Left forelimb (tissue), 1 donor: ENCODE measurements around the gene RNF103.
"Not testable (repeated sequence)": the region's sequence is repeated elsewhere in the genome, so short reads cannot be mapped to it uniquely, and the experiment has no call there.

ENCODE experiments used
- DNase-seq: peaks from one replicate; pipeline ENCODE4 v3.0.0-alpha.2; 2018; ENCODE audit warnings: low spot score

RNF103 gene, protein sequence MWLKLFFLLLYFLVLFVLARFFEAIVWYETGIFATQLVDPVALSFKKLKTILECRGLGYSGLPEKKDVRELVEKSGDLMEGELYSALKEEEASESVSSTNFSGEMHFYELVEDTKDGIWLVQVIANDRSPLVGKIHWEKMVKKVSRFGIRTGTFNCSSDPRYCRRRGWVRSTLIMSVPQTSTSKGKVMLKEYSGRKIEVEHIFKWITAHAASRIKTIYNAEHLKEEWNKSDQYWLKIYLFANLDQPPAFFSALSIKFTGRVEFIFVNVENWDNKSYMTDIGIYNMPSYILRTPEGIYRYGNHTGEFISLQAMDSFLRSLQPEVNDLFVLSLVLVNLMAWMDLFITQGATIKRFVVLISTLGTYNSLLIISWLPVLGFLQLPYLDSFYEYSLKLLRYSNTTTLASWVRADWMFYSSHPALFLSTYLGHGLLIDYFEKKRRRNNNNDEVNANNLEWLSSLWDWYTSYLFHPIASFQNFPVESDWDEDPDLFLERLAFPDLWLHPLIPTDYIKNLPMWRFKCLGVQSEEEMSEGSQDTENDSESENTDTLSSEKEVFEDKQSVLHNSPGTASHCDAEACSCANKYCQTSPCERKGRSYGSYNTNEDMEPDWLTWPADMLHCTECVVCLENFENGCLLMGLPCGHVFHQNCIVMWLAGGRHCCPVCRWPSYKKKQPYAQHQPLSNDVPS

DNA sequence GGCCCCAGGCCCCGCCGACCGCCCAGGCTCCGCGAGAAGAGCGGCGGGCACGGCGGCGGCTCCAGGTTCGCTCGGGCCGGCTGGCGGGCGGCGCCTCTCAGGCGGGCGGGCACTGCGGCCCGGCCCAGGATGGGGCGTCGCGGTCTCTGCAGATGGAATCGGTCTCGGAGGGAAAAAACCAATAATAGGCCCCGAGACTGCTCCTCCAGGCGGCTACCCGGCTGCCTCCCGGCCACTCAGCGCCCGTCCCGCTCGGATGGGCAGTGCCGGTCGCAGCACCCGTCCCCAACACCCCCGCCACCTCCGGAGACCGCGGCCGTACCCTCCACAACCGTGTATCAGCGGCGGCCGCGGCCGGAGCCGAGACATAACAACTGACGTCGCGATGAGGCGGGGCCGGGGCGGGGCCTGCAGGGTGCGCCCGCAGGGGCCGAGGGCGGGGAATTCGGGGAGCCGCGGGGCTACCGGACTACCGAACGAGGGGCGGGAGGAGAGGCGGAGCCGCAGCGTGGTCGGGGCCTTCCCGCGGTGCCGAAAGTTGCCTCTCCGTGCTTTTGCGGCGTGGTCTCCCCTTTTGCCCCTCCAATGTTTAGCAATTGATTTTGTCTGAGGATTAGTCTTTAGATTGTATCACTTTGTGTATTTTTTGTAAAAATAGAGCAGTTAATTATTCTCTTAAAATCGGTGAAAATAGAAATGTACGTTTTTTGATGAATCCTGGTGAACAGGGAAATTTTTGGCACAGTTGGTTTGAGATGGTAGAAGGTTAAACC lies at the start of gene RNF103:
Gene RNF103, minus strand, starts transcription at position 372 of the 773 bp plus-strand sequence. CDS start 979 bp downstream, outside the sequence.
- peak; percentile 97 for DNase-seq

DNA sequence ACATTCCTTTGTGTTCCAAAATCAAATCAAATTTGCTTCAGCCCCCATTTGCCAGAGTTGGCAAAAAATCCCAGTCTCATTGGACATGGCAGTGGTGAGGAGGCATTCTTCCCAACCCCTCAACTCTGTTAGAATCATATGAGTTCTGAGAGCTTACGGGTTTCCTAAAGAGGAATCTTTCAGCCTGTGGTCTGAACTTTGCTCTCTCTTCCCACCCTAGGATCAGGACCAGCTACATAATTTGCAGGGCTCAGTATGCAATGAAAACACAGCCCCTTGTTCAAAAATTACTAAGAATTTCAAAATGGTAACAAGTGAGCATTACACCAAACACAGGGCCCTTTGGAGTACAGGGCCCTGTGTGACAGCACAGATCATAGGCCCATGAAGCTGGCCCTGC lies 49.3 kb upstream of the RNF103 start:
- no peak for DNase-seq

DNA sequence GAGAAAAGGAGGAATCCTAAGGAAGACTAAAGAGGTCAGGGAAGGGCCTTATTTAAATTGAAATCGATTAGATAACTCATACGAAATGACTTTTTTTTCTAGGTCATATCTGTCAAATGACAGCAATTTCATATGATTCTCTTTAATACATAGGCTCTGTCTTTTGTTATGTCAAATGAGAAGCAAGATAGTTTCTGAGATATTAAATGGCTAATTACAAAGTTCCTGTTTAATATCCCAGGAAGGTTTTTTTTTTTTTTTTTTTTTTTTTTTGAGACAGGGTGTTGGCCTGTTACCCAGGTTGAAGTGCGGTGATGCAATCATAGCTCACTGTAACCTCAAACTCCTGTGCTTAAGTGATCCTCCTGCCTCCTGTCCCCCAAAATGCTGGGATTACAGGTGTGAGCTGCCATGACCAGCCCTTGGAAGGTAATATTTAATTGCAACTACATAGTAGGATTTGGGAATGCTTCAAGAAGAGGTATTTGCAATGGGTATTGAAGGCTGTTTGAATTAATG lies 48.4 kb upstream of the RNF103 start:
- DNase-seq: no peak

DNA sequence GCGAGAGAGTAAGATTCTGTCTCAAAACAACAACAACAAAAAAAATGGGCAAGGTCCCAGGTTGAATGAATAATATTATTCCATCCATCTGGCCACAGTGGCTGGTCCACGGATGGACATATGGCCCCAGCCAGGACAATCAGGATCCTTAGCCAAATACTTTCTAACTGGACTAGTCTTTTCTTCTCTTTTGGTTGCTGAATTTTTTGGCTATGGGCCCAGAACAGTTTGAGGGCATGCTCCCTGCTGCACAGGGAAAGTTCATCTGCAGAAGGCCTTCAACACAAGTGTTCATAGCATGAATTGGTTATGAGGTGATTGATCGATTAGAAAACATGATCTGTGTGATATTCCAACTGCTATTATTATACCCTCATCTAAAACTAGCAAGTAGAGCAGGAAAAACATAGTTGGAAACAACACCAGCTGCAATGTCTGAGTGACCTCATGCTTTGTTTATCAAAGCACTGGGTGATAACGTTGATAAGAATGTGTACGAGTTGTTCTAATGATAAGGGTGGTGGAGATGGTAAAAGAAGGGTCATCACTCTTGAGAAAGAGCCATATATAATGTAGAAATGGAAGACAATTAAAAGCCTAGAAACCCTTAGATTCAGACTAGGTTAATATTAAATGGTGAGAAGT lies 47.8 kb upstream of the RNF103 start:
- no peak for DNase-seq

DNA sequence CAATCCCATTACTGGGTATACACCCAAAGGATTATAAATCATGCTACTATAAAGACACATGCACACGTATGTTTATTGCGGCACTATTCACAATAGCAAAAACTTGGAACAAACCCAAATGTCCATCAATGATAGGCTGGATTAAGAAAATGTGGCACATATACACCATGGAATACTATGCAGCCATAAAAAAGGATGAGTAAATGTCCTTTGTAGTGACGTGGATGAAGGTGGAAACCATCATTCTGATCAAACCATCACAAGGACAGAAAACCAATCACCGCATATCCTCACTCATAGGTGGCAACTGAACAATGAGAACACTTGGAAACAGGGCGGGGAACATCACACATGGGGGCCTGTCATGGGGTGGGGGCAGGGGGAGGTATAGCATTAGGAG lies 45.7 kb upstream of the RNF103 start:
- DNase-seq: not testable (repeated sequence)

DNA sequence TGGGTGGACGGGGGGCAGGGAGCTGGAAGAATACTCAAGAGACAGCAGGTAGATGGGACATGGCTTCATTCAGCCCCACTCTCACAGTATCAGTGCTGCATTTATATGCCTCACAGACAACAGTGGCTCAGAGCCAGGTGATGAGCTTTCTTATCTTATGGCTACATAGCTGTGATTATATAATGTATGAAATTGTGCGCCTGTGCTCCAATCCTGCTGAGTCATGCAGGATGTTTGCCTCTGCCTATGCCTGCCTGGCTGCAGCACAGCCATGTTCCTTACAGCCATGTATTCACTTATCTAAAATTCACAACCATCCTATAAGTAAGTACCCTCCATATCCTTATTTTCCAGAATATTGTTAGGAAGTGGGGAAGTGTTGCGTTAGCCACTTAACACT lies 37.7 kb upstream of the RNF103 start:
- DNase-seq: no peak

DNA sequence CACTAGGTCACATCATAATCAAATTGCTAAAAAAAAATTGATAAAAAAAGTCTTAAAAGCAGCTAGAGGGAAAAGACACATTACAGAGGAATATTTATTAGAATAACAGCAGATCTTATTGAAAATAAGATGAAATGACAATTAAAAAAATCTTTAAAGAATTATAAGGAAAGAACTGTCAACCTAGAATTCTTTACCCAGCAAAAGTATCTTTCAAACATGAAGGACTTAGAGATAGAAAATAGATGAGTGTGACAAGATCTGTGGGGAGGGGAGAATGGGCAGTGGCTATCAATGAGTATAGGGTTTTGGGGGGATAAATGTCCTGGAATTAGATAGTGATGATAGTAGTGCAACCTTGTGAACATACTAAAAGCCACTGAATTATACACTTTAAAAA lies 26.5 kb upstream of the RNF103 start:
- DNase-seq: no peak

DNA sequence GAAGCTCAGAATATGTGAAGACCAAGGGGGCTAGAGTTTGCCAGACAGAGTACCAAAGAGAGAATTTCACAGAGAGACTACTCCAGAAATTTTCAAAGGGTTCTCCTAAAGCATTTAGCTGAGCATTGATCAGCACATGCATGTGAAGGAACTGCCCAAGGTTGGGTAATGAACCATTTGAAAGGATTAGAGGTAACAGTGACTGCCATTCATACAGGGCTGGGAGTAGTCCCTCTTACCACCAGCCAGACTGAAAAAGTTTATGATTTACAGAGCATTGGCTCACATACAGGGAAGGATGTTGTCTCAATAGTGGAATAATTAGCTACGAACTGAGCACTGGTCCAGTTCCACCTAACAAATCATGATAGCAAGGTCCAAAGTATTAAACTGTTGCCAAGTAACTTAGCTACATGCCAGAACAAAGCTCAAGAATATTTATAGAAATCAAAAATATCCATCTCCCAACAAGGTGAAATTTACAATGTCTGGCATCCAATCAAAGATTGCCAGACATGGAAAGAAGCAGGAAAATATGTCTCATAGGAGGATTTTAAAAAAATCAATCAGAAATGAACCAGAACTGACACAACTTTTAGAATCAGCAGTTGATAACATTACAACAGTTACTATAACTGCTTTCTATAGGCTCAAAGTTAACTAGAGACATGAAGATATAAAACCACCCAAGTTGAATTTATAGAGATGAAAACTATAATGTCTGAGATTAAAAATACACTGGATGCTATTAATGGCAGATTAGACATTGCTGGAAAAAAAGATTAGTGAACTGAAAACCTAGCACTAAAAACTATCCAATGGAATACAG lies 25.7 kb upstream of the RNF103 start:
- DNase-seq: no peak

DNA sequence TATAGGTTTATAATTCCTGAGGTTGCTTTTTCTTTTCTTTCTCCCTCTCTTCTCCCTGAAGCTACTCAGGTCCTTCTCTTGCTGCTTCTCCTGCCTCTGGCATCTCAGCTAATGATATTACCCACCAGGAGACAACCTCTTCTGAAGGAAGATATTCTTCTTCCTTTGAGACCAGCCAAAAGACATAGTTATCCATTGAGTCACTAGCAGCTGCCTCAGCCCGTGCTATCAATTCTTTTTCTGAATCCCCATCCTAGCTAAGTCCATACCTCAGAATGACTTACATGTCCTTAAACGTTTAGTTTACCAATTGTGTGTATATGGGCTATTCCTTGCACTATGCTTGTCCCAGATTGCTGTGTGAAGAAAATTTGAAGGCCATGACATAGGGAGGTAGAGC lies 25.0 kb upstream of the RNF103 start:
- DNase-seq: no peak

DNA sequence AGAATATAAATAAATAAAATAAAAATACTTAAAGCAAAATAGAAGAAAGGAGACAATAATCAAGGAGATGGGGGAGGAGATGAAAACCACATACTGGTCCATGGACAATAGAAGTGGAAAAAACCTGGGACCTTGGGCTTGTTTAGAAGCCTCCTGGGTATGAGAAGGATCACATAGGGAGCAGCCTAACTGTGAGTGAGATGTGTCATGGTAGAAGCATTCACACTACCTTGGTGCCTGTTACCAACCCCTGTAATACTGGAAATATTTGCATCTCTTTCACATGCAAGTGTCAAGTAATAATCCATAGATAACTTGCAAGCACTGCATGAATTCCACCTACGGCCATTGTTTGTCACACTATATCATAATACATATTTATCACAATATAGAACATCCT lies 23.2 kb upstream of the RNF103 start:
- no peak for DNase-seq

DNA sequence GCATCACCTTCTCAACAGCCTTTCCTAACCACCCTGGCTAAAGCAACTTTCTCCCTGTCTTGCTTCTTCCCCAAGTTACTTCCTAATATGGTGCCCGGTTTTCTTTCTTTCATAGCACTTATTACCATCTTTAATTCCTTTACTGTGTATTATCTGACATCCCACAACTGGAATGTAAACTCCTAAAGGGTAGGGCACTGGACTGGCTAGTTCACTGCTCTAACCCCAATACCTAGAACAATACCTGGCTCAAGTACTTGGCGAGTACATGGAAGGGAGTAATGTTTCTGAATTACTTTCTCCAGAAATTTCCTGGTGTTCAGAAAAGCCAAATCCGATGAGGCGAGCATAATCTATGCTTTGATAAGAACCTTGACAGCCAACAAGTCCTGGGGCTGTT lies 22.7 kb upstream of the RNF103 start:
- no peak for DNase-seq

DNA sequence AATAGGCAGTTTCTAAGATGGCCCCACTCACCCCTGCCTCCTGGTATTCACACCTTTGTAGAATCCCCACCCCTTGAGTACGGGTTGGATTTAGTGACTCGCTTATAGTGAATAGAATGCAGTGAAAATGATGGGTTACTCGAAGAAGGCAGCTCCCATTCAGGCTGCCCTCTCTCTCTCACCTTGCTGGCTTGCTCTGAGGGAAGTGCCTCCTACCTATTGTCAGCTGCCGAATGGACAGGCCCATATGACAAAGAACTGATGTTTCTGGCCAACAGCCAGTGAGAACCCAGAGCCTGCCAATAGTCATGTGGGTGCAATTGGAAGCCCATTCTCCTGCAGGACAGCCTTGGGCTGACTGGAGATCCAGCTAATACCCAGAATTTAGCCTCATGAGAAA lies 22.1 kb upstream of the RNF103 start:
- no peak for DNase-seq

DNA sequence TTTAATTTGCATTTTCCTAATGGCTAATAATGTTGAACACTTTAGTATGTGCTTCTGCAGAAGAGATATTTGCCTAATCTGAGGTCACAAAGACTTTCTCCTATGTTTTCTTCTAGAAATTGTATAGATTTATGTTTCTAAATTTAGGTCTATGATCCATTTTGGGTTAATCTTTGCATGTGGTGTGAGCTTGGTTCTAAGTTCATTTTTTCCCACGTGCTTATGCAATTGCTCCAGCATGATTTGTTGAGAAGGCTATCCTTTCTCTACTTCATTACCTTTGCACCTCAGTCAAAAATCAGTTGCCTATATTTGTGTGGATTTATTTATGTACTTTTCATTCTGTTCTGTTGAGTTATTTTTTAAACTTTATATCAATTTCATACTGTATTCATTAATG lies 15.0 kb upstream of the RNF103 start:
- no peak for DNase-seq

DNA sequence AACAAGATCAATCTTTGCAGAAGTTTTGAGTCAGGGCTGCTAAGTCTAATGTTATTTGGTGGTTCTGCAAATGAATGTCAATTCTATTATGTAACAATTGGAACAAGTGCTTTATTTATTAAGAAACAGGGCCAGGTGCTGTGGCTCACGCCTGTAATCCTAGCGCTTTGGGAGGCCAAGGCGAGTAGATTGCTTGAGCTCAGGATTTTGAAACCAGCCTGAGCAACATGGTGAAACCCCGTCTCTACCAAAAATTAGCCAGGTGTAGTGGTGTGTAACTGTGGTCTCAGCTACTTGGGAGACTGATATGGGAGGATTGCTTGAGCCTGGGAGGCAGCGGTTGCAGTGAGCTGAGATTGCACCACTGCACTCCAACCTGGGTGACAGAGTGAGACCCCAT lies 13.2 kb upstream of the RNF103 start:
- DNase-seq: no peak

DNA sequence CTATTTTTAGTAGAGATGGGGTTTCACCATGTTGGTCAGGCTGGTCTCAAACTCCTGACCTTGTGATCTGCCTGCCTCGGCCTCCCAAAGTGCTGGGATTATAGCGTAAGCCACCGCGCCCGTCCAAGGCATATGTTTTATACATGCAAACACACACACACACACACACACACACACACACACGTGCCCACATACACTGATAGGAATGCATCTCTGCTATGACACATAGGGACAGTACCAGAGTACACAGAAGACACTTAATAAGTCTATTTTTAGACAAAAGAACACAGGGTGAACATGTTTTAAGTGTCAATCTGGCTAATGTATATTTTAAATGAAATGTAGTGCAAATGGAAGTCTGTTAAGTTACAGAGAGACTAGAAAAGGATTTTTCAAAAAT lies 10.7 kb upstream of the RNF103 start:
- no peak for DNase-seq

DNA sequence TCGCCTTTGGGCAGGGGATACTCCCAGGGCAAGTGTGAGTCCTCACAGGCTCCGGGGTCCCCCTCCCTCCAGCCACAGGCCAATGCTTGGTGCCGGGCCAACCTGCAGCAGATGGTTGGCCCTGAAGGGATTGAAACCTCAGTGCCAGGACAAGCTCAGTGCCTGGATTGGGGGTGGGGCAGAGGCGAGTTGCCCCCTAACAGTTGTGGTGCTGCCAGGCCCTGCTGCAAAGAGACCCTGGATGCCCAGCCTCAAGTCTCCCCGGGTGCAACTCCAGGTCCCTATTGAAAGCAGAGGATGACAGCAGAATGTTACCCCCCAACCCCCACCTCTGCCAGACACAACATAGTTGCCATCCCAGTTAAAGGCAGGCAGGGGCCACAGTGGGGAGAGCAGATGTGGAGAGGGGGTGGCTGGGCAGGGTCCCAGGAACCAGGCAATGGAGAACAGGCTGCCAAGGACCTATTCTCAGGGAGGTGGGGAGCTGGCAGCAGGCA lies 9.5 kb upstream of the RNF103 start:
- no peak for DNase-seq

DNA sequence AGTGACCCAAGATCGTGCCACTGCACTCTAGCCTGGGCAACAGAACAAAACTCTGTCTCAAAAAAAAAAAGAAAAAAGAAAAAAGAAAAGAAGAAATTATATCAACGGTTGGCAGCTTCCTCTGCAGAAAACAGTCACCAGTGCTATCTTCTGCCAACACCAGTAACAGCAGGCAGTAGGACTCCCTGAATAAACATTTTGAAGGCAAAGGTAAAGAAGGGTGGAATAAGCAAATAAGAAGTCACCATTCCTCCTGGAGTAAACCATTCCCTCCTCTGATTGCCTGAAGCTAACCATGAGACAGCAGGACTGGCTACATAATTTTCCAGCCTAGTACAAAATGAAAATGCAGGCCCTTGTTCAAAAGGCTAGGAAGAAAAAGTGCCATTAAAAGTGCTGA lies 9.0 kb upstream of the RNF103 start:
- DNase-seq: no peak

DNA sequence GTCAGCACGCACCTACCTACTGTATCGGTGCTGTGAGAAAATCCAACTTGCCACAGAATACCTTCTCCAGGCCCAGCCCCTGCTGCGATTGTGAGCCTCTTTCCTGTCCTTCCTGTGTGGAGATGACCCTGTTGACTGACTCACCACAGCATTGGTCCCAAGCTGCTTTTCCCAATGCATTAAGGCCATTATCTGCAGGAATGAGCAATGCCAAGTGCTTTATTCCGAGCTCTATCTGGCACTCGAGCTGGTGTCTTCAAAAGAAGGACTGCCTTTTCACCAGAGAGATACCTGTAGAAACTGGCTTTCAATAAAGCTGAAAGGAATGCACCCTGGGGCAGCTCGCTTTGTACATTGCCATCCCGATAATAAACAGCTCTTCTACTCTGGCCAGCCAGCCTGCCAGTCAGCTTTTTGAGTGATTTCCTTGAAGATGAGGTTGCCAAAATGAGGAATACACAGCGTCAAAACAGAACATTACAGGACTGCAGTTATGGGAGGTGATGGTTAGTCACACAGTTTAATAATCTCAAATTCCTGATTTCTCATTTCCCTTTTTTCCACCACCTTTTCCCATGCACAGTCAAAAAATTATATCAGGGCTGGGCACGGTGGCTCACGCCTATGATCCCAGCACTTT lies 8.3 kb upstream of the RNF103 start:
- DNase-seq: no peak

DNA sequence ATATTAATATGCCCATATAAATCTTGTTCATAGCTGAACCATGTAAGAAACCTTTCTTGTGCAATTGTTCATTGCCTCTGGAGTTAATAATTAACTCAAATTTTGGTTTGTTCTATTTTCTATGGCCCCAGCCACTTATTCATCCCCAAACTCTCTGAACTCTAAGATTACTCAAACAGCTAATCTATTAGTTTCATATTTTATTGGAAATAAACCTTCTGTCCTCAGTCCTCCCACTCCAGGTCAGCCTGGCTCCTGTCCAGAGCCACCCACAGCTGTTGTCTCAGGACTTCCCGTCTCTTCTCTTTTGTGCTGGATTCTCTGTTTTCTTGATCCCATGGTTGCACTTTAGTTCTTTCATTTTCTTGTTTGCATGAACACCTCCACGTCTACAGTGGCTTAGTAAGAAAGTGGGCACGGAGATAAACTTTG lies 4.4 kb upstream of the RNF103 start:
- no peak for DNase-seq

DNA sequence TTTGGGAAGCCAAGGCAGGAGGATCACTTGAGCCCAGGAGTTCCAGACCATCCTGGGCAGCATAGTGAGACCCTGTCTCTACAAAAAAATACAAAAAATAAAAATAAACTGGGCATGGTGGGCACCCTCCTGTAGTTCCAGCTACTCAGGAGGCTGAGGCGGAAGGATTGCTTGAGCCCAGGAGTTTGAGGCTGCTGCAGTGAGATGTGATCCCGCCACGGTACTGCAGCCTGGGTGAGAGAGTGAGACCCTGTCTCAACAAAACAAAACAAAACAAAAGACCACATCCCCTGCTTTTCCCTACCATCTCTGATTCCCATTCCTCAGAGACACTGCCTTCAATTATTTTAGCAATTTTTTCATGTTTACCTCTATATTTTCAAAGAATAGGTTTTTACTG lies 3.9 kb upstream of the RNF103 start:
- DNase-seq: no peak

DNA sequence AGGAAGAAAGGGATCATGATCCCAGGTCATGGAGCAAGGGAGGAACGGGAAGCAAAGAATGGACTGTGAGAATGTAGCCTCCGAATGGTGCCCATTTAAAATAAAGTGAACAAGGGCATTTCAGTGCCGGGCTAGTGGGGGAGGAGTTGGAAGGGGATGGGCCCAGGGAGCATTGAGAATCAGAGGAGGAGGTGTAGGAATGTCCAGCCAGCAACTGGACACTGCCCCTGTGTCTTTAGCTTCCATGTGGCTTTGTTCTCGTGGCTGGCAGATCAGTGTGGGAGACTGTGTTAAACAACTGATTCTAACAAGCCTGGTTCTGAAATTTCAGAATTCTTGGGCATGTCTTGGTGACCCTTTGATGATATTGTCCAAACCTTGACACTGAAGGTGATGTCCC lies 1.4 kb upstream of the RNF103 start:
- no peak for DNase-seq
